Activated CD8-positive, alpha-beta T cell treated with anti-CD3 and anti-CD28 coated beads, Interleukin-2, amount 10 ng/mL, durations not matched to agents 7 days and 5 days (primary cell): ENCODE data around the gene HOXA10. TPM values are rescaled to one million over a fixed set of nuclear protein-coding genes. Genes with fewer than 3 reads are reported as not detected.

Source experiments
- ATAC-seq: fragments of 150-1000 bp; cut with Tn5 transposase; one replicate; pipeline ENCODE4 v1.10.0; 2021; ENCODE audit warnings: moderate library complexity
- CTCF ChIA-PET: fragments of 350-600 bp; sonication (Branson Sonifier 250); formaldehyde crosslinking; loops from one replicate; lab custom pipeline; 2021; ENCODE audit warnings: antibody characterized with exemption; lab: Charles Lee
- POLR2A ChIA-PET: fragments of 350-600 bp; sonication (Branson Sonifier 250); formaldehyde crosslinking; loops from one replicate; lab custom pipeline; 2021; ENCODE audit warnings: antibody characterized with exemption; lab: Charles Lee
- DNase-seq: peaks from one replicate; pipeline ENCODE4 v3.0.0-alpha.2; 2020
- H3K27ac Mint-ChIP-seq: one replicate; pipeline ENCODE4 v1.8.0; 2021; ENCODE audit warnings: mild to moderate bottlenecking, mixed read lengths
- H3K27me3 Mint-ChIP-seq: one replicate; pipeline ENCODE4 v1.8.0; 2021; ENCODE audit warnings: low read depth, mixed read lengths
- H3K36me3 Mint-ChIP-seq: one replicate; pipeline ENCODE4 v1.8.0; 2021; ENCODE audit warnings: low read depth, mixed read lengths
- H3K4me1 Mint-ChIP-seq: one replicate; pipeline ENCODE4 v1.8.0; 2021; ENCODE audit warnings: low read depth, mixed read lengths
- H3K4me3 Mint-ChIP-seq: one replicate; pipeline ENCODE4 v1.8.0; 2021; ENCODE audit warnings: mild to moderate bottlenecking, mixed read lengths
- H3K9me3 Mint-ChIP-seq: one replicate; pipeline ENCODE4 v1.8.0; 2022; ENCODE audit warnings: mixed read lengths; ENCODE audit not compliant: insufficient read depth
- total RNA-seq, 2 experiments: library from RNA; stranded (reverse); gene quantifications; one replicate each; pipeline ENCODE4 v1.2.3, GENCODE V29; 2021

The HOXA10 gene
- total RNA-seq, 2 experiments from 2014 or later, result not detected

DNA sequence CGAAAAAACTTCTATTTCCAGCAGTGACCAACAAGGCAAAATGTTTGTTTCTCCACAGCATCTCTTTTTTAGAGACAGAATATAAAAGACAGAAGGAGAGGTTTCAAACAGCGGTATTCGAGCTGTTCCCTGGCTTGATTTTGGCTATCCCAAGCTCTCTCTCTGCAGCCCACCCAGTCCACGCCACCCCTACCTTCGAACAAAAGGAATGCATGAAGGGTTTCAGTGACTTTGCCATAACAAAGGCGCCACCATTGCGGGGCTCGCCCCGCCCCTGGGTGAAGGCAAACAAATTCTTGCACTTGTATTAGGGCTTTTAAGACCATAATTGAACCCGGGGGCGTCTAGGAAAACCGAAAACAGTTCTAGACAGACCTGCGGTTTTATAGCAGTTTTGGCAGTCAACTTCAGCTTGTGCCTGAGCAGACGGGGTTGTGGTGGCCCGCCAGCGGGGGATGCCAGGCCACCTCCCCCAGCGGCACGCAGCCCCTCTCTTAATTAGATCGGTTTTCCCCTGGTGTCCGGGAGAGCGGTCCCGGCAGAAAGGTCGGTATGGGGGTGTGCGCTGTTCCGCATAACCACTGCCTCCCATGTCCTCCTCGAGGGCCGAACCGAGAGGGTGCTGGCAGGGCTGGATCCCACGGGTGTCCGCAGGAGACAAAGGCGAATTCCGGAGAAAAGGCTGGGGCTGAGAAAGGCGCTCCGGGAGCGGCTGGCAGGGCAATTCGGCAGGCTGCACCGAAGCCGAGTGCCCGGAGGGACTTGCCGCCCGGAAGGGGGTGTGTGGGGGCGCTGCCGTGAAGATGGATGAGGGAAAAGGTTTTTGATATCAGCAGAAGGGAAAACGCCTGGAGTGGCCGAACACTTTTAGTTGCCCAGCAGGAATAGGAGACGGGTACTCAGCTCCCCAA, 13.6 kb upstream of the HOXA10 start:
- POLR2A ChIA-PET, result interaction anchor here (0.9 kb wide), 1 partner anchor 11 kb away, joined by 3 read pairs; no protein-coding TSS in a partner anchor
- Mint-ChIP-seq H3K4me1 (peaks cover 57% of the 10 kb centered on the region), H3K4me3 (peak overlapping the region; percentile 65), H3K27me3 (peaks cover 85% of the 10 kb centered on the region), H3K27ac (peak overlapping the region; percentile 52), H3K36me3 (peaks cover 6% of the 10 kb centered on the region), H3K9me3 (no peaks in the 10 kb centered on the region)
- CTCF ChIA-PET, result interaction anchor here (1.7 to 6.1 kb wide), 3 partner anchors 8 to 21 kb away, joined by 4 to 37 read pairs (median 25); no protein-coding TSS in a partner anchor
- DNase-seq (no peak), ATAC-seq (no peak)

DNA sequence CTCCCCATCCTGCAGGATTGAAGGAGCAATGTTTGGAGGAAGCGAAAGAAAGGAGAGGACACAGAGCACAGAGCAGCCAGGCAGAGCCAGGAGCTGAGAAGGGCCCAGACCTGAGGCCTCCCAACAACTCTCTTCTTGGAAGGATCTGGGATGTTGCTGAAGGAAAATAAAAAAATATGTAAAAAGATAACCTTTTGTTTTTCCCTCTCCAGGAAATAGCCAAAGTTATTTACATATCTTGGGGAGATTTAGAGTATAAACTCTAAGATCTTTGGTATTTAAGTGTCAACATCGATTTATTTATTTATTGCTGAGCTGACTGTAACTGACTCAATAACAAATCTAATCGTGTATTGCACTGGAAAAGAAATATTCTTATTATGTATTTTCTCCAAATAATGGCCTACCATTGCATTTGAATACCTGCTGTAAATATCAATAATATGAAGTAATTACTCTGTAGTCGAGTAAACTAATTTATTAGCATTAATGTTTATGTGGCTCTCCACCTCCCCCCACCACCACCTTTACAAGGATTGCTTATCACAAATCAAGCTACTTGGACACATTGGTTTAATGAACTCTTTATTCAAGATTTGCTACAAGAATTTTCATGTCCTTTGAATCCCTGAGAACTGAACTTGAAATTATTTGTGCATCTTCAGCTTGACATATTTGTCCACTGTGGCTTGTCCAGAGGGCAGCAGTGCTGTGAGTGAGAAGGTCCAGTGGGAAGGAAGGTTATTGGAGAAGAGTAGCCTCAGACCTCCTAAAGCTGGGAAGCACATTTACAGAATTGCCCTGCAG, 12.8 kb upstream of the HOXA10 start:
- no peak overlapping the region for H3K27ac Mint-ChIP-seq
- CTCF ChIA-PET, result interaction anchor here (0.9 to 6.1 kb wide), 3 partner anchors 7 to 26 kb away, joined by 4 to 37 read pairs (median 25); no protein-coding TSS in a partner anchor
- ATAC-seq (no peak), DNase-seq (no peak)
- peak overlapping the region; percentile 5 for H3K4me3 Mint-ChIP-seq
- H3K4me1 Mint-ChIP-seq, result peaks cover 52% of the 10 kb centered on the region
- peaks cover 86% of the 10 kb centered on the region for H3K27me3 Mint-ChIP-seq
- POLR2A ChIA-PET, result interaction anchor here (0.9 kb wide), 1 partner anchor 12 kb away, joined by 3 read pairs; no protein-coding TSS in a partner anchor
- peaks cover 6% of the 10 kb centered on the region for H3K36me3 Mint-ChIP-seq
- no peaks in the 10 kb centered on the region for H3K9me3 Mint-ChIP-seq

DNA sequence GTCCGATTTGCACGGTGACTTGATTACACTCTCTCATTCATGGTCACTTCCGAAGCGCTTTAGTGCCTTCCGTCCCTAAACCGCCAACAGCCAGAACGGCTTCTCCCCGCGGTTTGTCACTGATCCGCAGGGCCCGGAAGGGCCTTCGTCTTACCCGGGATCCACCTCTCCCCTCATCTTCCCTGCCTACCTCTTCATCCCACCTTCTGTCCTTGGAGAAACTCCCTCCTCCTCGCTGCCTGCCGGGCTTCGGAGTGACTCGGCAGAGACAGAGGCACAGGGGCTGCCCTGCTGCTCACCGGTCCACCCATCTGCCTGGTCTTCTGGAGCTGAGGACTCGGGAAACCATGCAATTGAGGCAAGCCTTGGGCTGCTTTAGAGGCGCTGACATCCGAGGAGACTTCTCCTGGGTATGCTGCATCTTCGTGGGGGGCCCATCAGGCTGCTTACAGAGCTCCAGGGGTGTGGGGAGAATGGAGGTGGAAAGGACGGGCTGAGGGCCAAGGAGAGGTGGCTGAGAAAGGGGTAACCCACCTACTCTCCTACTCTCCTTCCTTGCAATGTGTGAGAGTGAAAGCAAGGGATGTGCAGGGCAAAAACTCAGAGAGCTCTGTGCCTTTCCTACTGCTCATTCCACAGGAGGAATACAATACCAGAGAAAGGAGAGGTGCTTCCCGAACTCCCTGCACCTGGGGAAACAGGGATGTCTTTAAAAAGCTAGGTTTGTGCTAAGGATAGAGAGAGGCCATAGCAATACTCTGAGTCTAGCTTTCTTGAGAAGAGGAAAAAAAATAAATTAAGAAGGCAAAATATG, 11.9 kb upstream of the HOXA10 start:
- Mint-ChIP-seq H3K4me3 (peak overlapping the region; percentile 39), H3K27me3 (peaks cover 85% of the 10 kb centered on the region), H3K4me1 (peaks cover 51% of the 10 kb centered on the region), H3K36me3 (peaks cover 6% of the 10 kb centered on the region), H3K27ac (no peak overlapping the region), H3K9me3 (no peaks in the 10 kb centered on the region)
- ChIA-PET POLR2A (no interaction called here), CTCF (interaction anchor here (0.6 to 6.1 kb wide), 3 partner anchors 9 to 733 kb away, joined by 3 to 37 read pairs (median 4); no protein-coding TSS in a partner anchor)
- DNase-seq (no peak), ATAC-seq (no peak)

DNA sequence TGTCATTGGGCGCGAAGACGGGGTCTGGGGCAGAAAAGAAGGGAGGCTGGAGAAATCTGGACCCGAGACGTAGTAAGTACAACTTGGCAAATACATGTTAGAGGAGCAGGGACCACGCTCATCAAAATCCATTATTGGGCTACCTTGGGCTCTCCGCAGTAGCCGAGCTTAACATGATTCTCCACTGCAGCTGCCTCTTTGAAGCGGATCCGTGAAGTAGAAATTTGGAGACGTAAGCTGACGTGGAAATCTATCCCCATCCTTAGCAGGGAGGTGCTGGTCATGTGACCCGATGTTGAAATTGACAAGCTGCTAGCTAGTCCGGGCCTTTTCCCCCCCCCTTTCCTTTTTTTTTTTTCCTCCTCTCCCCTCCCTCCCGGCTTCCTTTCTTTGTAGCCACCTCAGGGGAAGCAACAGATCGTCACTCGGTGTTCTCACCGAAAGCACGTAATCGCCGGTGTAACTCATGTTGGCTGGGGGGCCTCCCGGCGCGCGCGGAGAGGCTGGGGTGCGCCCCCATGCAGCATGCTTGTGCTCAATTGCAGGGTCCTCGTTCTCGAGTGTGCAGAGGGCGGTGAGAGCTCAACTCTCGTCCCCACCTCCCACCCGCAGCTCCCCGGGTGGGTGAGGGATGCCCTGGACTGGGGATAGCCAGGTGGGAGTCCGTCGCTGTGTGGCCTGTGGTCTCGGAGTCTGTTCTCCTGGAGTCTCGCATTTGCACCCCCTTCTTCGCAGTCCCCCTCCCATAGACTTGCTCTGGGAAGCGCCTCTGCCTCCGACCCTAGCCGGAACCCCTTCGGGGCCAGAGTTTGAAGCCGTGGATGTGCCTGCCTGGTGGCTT, 11.1 kb upstream of the HOXA10 start, which contains the start of gene HOXA11:
HOXA11 (minus strand) TSS at position 220 of the 841 bp plus-strand sequence; CDS start at position 132, 88 bp downstream.
- DNase-seq, result no peak
- Mint-ChIP-seq H3K36me3 (peaks cover 6% of the 10 kb centered on the region), H3K4me3 (peak within 1 kb of the TSS; percentile 56), H3K27me3 (peaks cover 80% of the 10 kb centered on the region), H3K9me3 (no peaks in the 10 kb centered on the region), H3K27ac (peak within 1 kb of the TSS; percentile 24), H3K4me1 (peaks cover 53% of the 10 kb centered on the region)
- POLR2A ChIA-PET, result no interaction called here
- CTCF ChIA-PET, result interaction anchor here (1.0 to 6.1 kb wide), 2 partner anchors 10 to 14 kb away, joined by 3 to 37 read pairs; no protein-coding TSS in a partner anchor
- no peak for ATAC-seq

DNA sequence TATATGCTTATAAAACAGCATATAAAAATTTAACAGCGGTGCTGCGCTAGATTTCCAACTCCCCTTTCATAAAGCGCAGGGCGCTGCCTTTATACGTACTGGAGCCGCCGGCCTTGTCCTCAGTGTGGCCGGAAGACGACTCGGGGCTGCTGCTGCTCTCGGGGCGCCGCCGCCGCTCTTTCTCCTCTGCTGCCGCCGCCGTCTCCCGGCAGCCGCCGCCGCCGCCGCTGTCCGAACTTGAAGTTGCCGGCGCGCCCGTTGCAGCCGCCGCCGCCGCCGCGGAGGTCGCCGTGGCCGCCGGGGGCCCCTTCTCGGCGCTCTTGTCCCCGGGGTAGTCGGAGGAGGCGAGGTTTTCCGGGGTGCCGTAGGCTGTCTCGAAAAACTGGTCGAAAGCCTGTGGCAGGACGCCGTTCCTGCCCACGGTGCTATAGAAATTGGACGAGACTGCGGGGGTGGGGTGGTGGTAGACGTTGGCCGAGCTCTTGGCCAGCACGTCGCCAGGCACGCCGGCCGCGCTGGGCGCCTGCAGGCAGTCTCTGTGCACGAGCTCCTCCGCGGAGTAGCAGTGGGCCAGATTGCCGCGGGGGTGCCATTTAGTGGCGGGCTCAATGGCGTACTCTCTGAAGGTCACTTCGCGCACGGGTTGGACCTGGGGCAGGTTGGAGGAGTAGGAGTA, 10.4 kb upstream of the HOXA10 start:
- peaks cover 51% of the 10 kb centered on the region for H3K4me1 Mint-ChIP-seq
- H3K27me3 Mint-ChIP-seq, result peaks cover 78% of the 10 kb centered on the region
- CTCF ChIA-PET, result interaction anchor here (0.9 to 6.1 kb wide), 3 partner anchors 11 to 26 kb away, joined by 3 to 37 read pairs (median 3); no protein-coding TSS in a partner anchor
- ATAC-seq (no peak), DNase-seq (no peak)
- H3K9me3 Mint-ChIP-seq, result no peaks in the 10 kb centered on the region
- peak overlapping the region; percentile 24 for H3K27ac Mint-ChIP-seq
- H3K4me3 Mint-ChIP-seq, result peak overlapping the region; percentile 56
- peaks cover 8% of the 10 kb centered on the region for H3K36me3 Mint-ChIP-seq
- POLR2A ChIA-PET, result no interaction called here

DNA sequence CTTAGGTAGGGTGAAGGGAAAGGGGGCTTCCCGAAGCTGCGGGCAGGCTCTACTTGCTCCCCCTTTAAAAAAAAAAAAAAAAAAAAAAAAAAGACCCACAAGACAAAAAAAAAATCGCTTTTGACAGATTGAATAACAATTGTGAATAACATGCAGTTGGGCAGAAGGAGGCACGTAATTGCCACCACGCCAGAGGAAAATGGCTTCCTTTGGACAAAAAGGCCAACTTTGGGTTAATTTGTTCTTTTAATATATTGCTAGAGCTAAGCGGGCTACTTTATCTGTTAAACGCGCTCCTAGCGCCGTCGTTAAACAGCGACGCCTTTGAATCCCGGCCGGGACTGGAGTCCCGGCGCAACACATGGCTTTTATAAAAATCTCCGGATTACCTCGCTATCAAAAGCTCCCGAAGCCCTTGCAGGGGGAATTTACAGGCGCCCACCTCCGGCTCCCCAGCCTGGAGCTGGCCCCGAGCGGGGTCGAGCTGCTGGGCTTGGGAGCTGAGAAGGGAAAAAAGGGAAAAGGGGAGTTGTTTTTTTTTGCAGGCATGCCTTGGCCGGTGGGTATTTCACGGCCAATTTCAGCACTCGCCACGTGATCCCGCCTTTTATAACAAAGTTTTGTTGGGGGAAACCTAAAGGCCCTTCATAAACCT, 9.7 kb upstream of the HOXA10 start:
- POLR2A ChIA-PET, result interaction anchor here (0.5 kb wide), 1 partner anchor 234 kb away, joined by 3 read pairs; no protein-coding TSS in a partner anchor
- CTCF ChIA-PET, result interaction anchor here (0.6 to 6.1 kb wide), 4 partner anchors 12 to 501 kb away, joined by 3 to 37 read pairs (median 4); no protein-coding TSS in a partner anchor
- DNase-seq (no peak), ATAC-seq (no peak)
- Mint-ChIP-seq H3K9me3 (no peaks in the 10 kb centered on the region), H3K4me3 (peak overlapping the region; percentile 56), H3K27ac (no peak overlapping the region), H3K4me1 (peaks cover 47% of the 10 kb centered on the region), H3K27me3 (peaks cover 80% of the 10 kb centered on the region), H3K36me3 (peaks cover 8% of the 10 kb centered on the region)

DNA sequence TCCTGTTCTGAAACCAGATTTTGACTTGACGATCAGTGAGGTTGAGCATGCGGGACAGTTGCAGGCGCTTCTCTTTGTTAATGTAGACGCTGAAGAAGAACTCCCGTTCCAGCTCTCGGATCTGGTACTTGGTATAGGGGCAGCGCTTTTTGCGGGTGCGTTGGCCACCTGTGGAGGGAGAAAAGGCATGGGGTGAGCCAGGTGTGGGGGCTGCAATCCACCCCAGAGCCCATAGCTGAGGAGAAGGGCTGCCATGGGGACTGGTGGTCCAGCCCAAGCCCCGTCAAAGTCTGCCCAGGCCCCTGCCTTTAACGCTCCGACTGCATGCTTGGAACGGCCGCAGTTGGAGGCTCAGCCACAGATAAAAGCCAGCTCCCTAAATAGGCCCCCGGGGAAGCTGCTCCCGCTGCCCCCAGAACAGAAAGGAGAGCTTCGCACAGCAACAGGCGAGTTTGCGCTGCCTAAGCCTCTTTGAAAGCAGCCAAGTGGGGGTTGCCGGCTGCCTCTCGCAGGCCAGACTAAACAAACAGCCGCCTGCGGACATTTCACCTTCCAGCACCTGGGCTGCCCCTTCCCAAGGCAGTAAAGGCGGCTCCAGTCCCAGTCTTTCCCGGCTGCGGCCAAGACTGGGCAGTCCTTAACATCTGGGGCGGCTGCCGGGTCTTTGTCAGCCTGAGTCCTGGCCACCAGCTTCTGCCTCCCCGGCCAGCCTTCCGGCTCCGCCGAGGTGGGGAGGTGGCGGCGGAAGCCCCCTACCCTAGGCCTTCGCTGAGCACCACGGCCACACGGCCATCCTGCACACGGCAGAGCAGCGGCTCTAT, 9.0 kb upstream of the HOXA10 start:
- no peak overlapping the region for H3K4me3 Mint-ChIP-seq
- H3K27me3 Mint-ChIP-seq, result peaks cover 77% of the 10 kb centered on the region
- POLR2A ChIA-PET, result interaction anchor here (0.5 kb wide), 1 partner anchor 234 kb away, joined by 3 read pairs; no protein-coding TSS in a partner anchor
- DNase-seq (no peak), ATAC-seq (no peak)
- H3K9me3 Mint-ChIP-seq, result no peaks in the 10 kb centered on the region
- H3K4me1 Mint-ChIP-seq, result peaks cover 39% of the 10 kb centered on the region
- CTCF ChIA-PET, result interaction anchor here (0.6 to 6.1 kb wide), 4 partner anchors 12 to 500 kb away, joined by 3 to 37 read pairs (median 4); no protein-coding TSS in a partner anchor
- no peak overlapping the region for H3K27ac Mint-ChIP-seq
- H3K36me3 Mint-ChIP-seq, result peaks cover 4% of the 10 kb centered on the region

DNA sequence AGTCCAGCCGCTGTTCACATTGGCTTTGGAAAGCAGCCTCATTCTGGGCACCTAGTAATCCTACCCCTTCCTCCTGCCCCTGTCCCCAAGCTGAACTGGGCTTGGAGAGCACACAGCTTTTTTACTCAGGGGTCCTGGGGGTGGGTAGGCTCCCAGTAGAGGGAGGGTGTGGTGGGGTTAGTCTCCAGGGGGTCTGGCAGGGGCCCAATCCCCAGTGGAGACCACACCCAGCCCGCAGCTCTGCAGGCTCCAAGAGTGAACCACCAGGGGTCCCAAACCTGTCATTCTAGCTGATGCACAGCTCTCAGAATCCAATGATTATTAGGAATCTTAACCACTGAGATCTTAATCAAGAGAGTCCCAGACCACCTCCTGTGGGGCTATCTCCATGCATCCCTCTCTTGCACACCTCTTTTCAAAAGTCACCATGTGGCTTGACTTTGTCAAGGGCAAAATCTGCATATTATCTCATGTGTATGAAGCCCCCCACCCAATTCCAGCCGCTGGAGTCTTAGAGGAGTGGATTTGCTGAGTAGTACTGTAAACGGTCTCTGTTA, 8.2 kb upstream of the HOXA10 start:
- Mint-ChIP-seq H3K4me3 (no peak overlapping the region), H3K4me1 (peaks cover 32% of the 10 kb centered on the region), H3K27ac (no peak overlapping the region), H3K27me3 (peaks cover 75% of the 10 kb centered on the region), H3K36me3 (peaks cover 4% of the 10 kb centered on the region), H3K9me3 (no peaks in the 10 kb centered on the region)
- DNase-seq, result no peak
- ChIA-PET CTCF (interaction anchor here (1.6 to 6.1 kb wide), 2 partner anchors 13 to 500 kb away, joined by 4 to 37 read pairs; no protein-coding TSS in a partner anchor), POLR2A (no interaction called here)
- ATAC-seq, result no peak
